MM.1S (cell line): ENCODE measurements around the gene LRP10.

ENCODE experiments used
- DNase-seq: peaks from one replicate; pipeline ENCODE4 v3.0.0-alpha.2; 2015
- H2AFZ ChIP-seq: fragments of 300-600 bp; sonication (generic); 2 replicates; pipeline ENCODE4 v1.6.0; 2016; ENCODE audit warnings: antibody characterized with exemption, low read length
- H3F3A ChIP-seq: fragments of 300-600 bp; sonication (generic); 2 replicates; pipeline ENCODE4 v1.6.1; 2016; ENCODE audit warnings: mild to moderate bottlenecking, antibody characterized with exemption, low read length, moderate library complexity, mixed read lengths; ENCODE audit not compliant: insufficient read depth
- H3K27ac ChIP-seq: fragments of 300-600 bp; sonication (generic); 2 replicates; pipeline ENCODE4 v1.5.1; 2016; ENCODE audit warnings: mild to moderate bottlenecking, low read length
- H3K27me3 ChIP-seq: fragments of 300-600 bp; sonication (generic); replicated peaks from 2 replicates; pipeline ENCODE4 v1.6.0; 2016; ENCODE audit warnings: low read length; ENCODE audit not compliant: insufficient read depth
- H3K36me3 ChIP-seq: fragments of 300-600 bp; sonication (generic); replicated peaks from 2 replicates; pipeline ENCODE4 v1.6.1; 2016; ENCODE audit warnings: mild to moderate bottlenecking, low read length, mixed read lengths; ENCODE audit not compliant: insufficient read depth
- H3K4me1 ChIP-seq: fragments of 300-600 bp; sonication (generic); 2 replicates; pipeline ENCODE4 v1.6.1; 2016; ENCODE audit warnings: low read length, mixed read lengths
- H3K4me2 ChIP-seq: fragments of 300-600 bp; sonication (generic); 2 replicates; pipeline ENCODE4 v1.6.0; 2016; ENCODE audit warnings: low read depth, low read length
- H3K4me3 ChIP-seq: fragments of 300-600 bp; sonication (generic); 2 replicates; pipeline ENCODE4 v1.5.1; 2016; ENCODE audit warnings: low read length, mixed read lengths
- H3K79me2 ChIP-seq: fragments of 300-600 bp; sonication (generic); 2 replicates; pipeline ENCODE4 v1.6.1; 2016; ENCODE audit warnings: mixed run types, low read length, mixed read lengths
- H3K9ac ChIP-seq: fragments of 300-600 bp; sonication (generic); 2 replicates; pipeline ENCODE4 v1.6.1; 2016; ENCODE audit warnings: low read length, mixed read lengths
- H3K9me2 ChIP-seq: fragments of 300-600 bp; sonication (generic); replicated peaks from 2 replicates; pipeline ENCODE4 v1.6.1; 2016; ENCODE audit warnings: mild to moderate bottlenecking, low read length, mixed read lengths; ENCODE audit not compliant: insufficient read depth
- H3K9me3 ChIP-seq: fragments of 300-600 bp; sonication (generic); replicated peaks from 2 replicates; pipeline ENCODE4 v1.6.1; 2016; ENCODE audit warnings: mild to moderate bottlenecking, low read length, mixed read lengths; ENCODE audit not compliant: insufficient read depth
- H4K20me1 ChIP-seq: fragments of 300-600 bp; sonication (generic); 2 replicates; pipeline ENCODE4 v1.6.1; 2016; ENCODE audit warnings: mild to moderate bottlenecking, low read length, moderate library complexity, mixed read lengths; ENCODE audit not compliant: insufficient read depth
- EZH2 ChIP-seq: fragments of 300-600 bp; sonication (generic); optimal IDR thresholded peaks from 2 replicates; pipeline ENCODE3; 2017; ENCODE audit warnings: low read depth, mild to moderate bottlenecking, antibody characterized with exemption, low read length, mixed read lengths
- EZH2phosphoT487 ChIP-seq: fragments of 300-600 bp; sonication (generic); IDR thresholded peaks from 2 replicates; pipeline ENCODE4 v1.6.1; 2018; ENCODE audit warnings: antibody characterized with exemption, low read length
- TF ChIP-seq, protein P1 (sequence below): fragments of 300-600 bp; sonication (generic); IDR thresholded peaks from 2 replicates; pipeline ENCODE4 v1.5.1; 2016; ENCODE audit warnings: antibody characterized with exemption, low read length, mixed read lengths

Gene LRP10

DNA sequence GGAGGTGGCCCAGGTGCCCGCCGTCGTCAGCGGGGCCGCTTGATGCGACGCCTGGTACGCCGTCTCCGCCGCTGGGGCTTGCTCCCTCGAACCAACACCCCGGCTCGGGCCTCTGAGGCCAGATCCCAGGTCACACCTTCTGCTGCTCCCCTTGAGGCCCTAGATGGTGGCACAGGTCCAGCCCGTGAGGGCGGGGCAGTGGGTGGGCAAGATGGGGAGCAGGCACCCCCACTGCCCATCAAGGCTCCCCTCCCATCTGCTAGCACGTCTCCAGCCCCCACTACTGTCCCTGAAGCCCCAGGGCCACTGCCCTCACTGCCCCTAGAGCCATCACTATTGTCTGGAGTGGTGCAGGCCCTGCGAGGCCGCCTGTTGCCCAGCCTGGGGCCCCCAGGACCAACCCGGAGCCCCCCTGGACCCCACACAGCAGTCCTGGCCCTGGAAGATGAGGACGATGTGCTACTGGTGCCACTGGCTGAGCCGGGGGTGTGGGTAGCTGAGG is 5.5 kb downstream of the LRP10 start:
- Histone ChIP-seq H3K79me2 (peaks cover 10% of the 10 kb centered on the region), H3K9ac (no peak overlapping the region), H3K4me2 (no peak overlapping the region), H3K27me3 (no peaks in the 10 kb centered on the region), H3K36me3 (no peaks in the 10 kb centered on the region), H3K9me3 (no peaks in the 10 kb centered on the region), H2AFZ (no peak overlapping the region), H3F3A (no peaks in the 10 kb centered on the region), H3K4me3 (no peak overlapping the region), H3K4me1 (no peaks in the 10 kb centered on the region), H4K20me1 (no peaks in the 10 kb centered on the region), H3K9me2 (no peaks in the 10 kb centered on the region), H3K27ac (no peak overlapping the region)
- DNase-seq = no peak
- no peak for TF ChIP-seq EZH2phosphoT487
- TF ChIP-seq, protein P1, sequence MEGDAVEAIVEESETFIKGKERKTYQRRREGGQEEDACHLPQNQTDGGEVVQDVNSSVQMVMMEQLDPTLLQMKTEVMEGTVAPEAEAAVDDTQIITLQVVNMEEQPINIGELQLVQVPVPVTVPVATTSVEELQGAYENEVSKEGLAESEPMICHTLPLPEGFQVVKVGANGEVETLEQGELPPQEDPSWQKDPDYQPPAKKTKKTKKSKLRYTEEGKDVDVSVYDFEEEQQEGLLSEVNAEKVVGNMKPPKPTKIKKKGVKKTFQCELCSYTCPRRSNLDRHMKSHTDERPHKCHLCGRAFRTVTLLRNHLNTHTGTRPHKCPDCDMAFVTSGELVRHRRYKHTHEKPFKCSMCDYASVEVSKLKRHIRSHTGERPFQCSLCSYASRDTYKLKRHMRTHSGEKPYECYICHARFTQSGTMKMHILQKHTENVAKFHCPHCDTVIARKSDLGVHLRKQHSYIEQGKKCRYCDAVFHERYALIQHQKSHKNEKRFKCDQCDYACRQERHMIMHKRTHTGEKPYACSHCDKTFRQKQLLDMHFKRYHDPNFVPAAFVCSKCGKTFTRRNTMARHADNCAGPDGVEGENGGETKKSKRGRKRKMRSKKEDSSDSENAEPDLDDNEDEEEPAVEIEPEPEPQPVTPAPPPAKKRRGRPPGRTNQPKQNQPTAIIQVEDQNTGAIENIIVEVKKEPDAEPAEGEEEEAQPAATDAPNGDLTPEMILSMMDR = no peak
- no peak for TF ChIP-seq EZH2

DNA sequence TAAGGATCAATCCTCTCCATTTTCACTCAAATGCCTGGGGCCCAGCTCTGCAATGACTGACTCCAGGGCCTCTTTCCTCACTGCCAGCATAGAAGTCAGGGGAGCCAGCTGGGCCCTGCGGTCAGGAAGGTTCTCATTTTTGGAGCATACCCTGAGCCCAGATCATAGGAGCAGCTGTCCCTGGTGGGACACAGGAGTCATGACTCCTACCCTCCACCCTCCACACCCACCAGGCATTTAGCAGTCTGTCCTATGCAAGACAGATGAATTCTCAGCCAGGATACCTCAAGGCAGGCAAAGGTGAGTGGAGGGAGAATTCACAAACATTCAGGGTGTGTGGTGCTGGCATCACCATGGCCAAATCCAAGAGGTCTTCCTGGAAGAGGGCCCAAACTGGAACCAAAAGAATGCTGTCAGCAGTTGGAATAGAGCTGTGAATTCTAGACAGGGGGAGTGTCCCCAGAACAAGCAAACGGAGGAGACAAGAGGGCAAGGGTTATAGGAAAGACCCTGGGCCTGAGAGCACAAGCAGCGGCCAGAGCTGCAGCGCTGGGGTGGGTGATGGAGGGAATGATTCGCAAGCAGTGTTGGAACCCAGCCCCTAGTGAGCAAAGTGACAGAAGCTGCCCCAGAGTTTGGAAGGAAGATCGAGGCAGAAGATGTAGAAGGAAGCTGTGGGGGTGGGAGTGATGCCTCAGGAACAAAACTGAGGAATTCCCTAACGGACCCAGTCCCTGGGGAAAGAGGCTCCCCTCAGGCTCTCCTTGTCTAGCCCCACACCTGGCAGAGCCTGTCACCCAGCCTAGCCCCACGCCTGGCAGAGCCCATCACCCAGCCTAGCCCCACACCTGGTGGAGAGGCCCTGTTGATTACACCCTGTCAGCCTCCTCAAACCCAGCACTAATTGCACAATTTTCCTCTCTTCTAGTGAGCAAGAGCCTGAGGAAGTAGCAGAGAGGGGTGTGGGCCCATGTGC is 7.0 kb downstream of the LRP10 start:
- no peaks in the 10 kb centered on the region for H3K79me2 ChIP-seq
- H3F3A ChIP-seq = no peaks in the 10 kb centered on the region
- H3K9ac ChIP-seq = no peak overlapping the region
- no peaks in the 10 kb centered on the region for H3K9me2 ChIP-seq
- H3K36me3 ChIP-seq = no peaks in the 10 kb centered on the region
- no peaks in the 10 kb centered on the region for H3K27me3 ChIP-seq
- TF ChIP-seq EZH2 = no peak
- TF ChIP-seq, protein P1 = no peak
- no peak for TF ChIP-seq EZH2phosphoT487
- H3K9me3 ChIP-seq = no peaks in the 10 kb centered on the region
- DNase-seq = no peak
- H4K20me1 ChIP-seq = no peaks in the 10 kb centered on the region
- no peak overlapping the region for H3K4me2 ChIP-seq
- H3K27ac ChIP-seq = no peak overlapping the region
- H3K4me1 ChIP-seq = no peaks in the 10 kb centered on the region
- no peak overlapping the region for H2AFZ ChIP-seq
- H3K4me3 ChIP-seq = no peak overlapping the region

DNA sequence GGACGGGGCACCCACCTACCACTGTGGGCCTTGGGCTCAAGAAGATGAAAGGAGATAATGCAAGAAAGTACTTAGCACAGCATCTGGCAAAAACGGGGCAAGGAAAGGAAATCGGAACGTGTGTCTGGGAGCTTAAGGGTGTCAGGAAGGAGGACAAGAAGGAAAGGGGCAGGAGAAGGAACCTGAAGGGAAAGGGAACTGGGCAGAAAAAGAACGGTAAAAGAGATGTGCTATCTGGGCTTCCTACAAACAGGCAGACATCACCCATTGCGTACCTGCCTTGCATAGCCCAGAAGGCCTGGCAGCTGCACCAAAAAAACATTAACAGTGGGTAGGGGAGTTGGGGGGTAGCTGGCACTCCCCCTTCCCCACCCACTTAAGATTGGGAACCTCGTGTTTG is 10.5 kb downstream of the LRP10 start:
- H3K27ac ChIP-seq = no peak overlapping the region
- TF ChIP-seq, protein P1 = no peak
- no peaks in the 10 kb centered on the region for H4K20me1 ChIP-seq
- no peaks in the 10 kb centered on the region for H3K9me3 ChIP-seq
- H3K9ac ChIP-seq = no peak overlapping the region
- no peaks in the 10 kb centered on the region for H3K36me3 ChIP-seq
- peaks cover 5% of the 10 kb centered on the region; the same call in 1 of the 2 replicates for H3K4me1 ChIP-seq
- no peak overlapping the region for H3K4me2 ChIP-seq
- no peak overlapping the region for H3K4me3 ChIP-seq
- no peaks in the 10 kb centered on the region for H3K79me2 ChIP-seq
- DNase-seq = no peak
- H3F3A ChIP-seq = peaks cover 10% of the 10 kb centered on the region
- H2AFZ ChIP-seq = no peak overlapping the region
- no peaks in the 10 kb centered on the region for H3K9me2 ChIP-seq
- H3K27me3 ChIP-seq = no peaks in the 10 kb centered on the region
